H1 (cell line): Measurements from ENCODE around the gene RTN4RL1. TPM values are rescaled to one million over a fixed set of nuclear protein-coding genes. Genes with fewer than 3 reads are reported as not detected.

Experiments used
- CBX8 ChIP-seq: fragments of 300-800, 300-1000 bp; sonication (generic); IDR thresholded peaks from 2 replicates; pipeline ENCODE4 v1.7.1; 2016; ENCODE audit warnings: low read depth, low read length, borderline replicate concordance
- EZH2 ChIP-seq: fragments of 200-600 bp; sonication (generic); IDR thresholded peaks from 2 replicates; pipeline ENCODE4 v1.7.1; 2012; ENCODE audit warnings: low read depth, mild to moderate bottlenecking, moderate library complexity, low read length, inconsistent platforms; ENCODE audit not compliant: severe bottlenecking
- HDAC6 ChIP-seq: IDR thresholded peaks from one replicate; pipeline ENCODE4 v1.7.1; 2012; ENCODE audit warnings: low read depth, mild to moderate bottlenecking, inconsistent platforms, low read length, moderate library complexity
- JUND ChIP-seq: IDR thresholded peaks from 2 replicates; pipeline ENCODE4 v1.6.1; 2011; ENCODE audit warnings: mild to moderate bottlenecking, improper control_type of control experiment, low read length
- POLR2A ChIP-seq, 2 experiments: IDR thresholded peaks; 1 replicate in 1 of 2; 2 replicates in 1 of 2; pipeline ENCODE4 v1.6.1; 2011; ENCODE audit warnings: low read depth in 2 of 2, low read length in 2 of 2, mild to moderate bottlenecking in 2 of 2; ENCODE audit errors: control extremely low read depth in 1 of 2
- RAD21 ChIP-seq, 2 experiments: IDR thresholded peaks in 1 of 2; conservative IDR thresholded peaks in 1 of 2; 2 replicates each; pipeline ENCODE4 v1.6.1; 2011; ENCODE audit warnings: low read depth in 2 of 2, low read length in 2 of 2, improper control_type of control experiment in 1 of 2, inconsistent platforms in 1 of 2, mild to moderate bottlenecking in 1 of 2, moderate library complexity in 1 of 2
- polyA plus RNA-seq, 7 experiments: library from polyadenylated mRNA; depleted of rRNA in 3 of 7; stranded (reverse) in 5 of 7; unstranded in 2 of 7; fragments of >200 nt in 5 of 7; fragments of 200-250 nt in 2 of 7; gene quantifications; 1 replicate in 5 of 7; 2 replicates in 1 of 7; 4 replicates in 1 of 7; pipeline versions ENCODE4 v1.2.1 to v1.2.3, GENCODE V29; 2011 to 2013; ENCODE audit warnings: missing spikeins in 2 of 7, mixed read lengths in 2 of 7
- total RNA-seq: library from RNA; stranded (reverse); fragmentation: NEBNext Ultra II Directional; extraction: Animal tissue kit (Norgen Biotek cat#: 25700); gene quantifications from 2 replicates; pipeline ENCODE4 v1.2.1, GENCODE V29; 2021
- TF ChIP-seq, protein P1 (sequence below): fragments of 300-600 bp; sonication (generic); IDR thresholded peaks from 2 replicates; pipeline ENCODE4 v1.7.1; 2012; ENCODE audit warnings: low read length, moderate library complexity, mild to moderate bottlenecking, inconsistent platforms; ENCODE audit not compliant: insufficient replicate concordance

Gene RTN4RL1
- total and polyA plus RNA-seq, 2 of the 8 experiments (the other 6 are each of a cell fraction or from before 2014, with no cell fraction given), result 0.09 TPM; not detected in 1

DNA sequence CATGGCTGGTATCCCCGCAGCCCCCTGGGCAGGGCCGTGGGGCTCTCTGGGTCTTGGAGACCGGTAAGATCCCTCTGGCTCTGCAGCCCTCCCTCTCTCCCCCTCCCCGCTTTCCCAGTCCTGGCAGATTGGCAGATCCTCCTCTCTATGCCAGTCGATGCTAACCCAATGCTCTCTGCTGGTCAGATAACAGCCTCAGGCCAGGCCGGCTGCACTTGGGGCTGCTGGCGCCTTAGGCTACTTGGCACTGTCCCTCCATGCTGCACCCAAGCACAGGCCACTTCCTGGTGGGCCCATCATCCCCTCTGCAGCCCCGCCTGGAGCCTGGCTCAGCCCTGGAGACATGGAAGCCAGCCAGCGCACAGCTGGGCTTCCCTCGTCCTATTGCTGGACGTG is 81.7 kb downstream of the RTN4RL1 start (continued):
- TF ChIP-seq RAD21 (IDR thresholded peaks at IDR 0.05 in 1 of 2, conservative IDR thresholded peaks at IDR 0.05 in 1 of 2; ENCODE audit: low read depth in 2 of 2, low read length in 2 of 2) (no peak), EZH2 (no peak), JUND (no peak), POLR2A (IDR thresholded peaks at IDR 0.05; ENCODE audit: control extremely low read depth in 1 of 2, low read depth in 2 of 2, low read length in 2 of 2) (no peak), HDAC6 (no peak), CBX8 (no peak)
- TF ChIP-seq, protein P1, sequence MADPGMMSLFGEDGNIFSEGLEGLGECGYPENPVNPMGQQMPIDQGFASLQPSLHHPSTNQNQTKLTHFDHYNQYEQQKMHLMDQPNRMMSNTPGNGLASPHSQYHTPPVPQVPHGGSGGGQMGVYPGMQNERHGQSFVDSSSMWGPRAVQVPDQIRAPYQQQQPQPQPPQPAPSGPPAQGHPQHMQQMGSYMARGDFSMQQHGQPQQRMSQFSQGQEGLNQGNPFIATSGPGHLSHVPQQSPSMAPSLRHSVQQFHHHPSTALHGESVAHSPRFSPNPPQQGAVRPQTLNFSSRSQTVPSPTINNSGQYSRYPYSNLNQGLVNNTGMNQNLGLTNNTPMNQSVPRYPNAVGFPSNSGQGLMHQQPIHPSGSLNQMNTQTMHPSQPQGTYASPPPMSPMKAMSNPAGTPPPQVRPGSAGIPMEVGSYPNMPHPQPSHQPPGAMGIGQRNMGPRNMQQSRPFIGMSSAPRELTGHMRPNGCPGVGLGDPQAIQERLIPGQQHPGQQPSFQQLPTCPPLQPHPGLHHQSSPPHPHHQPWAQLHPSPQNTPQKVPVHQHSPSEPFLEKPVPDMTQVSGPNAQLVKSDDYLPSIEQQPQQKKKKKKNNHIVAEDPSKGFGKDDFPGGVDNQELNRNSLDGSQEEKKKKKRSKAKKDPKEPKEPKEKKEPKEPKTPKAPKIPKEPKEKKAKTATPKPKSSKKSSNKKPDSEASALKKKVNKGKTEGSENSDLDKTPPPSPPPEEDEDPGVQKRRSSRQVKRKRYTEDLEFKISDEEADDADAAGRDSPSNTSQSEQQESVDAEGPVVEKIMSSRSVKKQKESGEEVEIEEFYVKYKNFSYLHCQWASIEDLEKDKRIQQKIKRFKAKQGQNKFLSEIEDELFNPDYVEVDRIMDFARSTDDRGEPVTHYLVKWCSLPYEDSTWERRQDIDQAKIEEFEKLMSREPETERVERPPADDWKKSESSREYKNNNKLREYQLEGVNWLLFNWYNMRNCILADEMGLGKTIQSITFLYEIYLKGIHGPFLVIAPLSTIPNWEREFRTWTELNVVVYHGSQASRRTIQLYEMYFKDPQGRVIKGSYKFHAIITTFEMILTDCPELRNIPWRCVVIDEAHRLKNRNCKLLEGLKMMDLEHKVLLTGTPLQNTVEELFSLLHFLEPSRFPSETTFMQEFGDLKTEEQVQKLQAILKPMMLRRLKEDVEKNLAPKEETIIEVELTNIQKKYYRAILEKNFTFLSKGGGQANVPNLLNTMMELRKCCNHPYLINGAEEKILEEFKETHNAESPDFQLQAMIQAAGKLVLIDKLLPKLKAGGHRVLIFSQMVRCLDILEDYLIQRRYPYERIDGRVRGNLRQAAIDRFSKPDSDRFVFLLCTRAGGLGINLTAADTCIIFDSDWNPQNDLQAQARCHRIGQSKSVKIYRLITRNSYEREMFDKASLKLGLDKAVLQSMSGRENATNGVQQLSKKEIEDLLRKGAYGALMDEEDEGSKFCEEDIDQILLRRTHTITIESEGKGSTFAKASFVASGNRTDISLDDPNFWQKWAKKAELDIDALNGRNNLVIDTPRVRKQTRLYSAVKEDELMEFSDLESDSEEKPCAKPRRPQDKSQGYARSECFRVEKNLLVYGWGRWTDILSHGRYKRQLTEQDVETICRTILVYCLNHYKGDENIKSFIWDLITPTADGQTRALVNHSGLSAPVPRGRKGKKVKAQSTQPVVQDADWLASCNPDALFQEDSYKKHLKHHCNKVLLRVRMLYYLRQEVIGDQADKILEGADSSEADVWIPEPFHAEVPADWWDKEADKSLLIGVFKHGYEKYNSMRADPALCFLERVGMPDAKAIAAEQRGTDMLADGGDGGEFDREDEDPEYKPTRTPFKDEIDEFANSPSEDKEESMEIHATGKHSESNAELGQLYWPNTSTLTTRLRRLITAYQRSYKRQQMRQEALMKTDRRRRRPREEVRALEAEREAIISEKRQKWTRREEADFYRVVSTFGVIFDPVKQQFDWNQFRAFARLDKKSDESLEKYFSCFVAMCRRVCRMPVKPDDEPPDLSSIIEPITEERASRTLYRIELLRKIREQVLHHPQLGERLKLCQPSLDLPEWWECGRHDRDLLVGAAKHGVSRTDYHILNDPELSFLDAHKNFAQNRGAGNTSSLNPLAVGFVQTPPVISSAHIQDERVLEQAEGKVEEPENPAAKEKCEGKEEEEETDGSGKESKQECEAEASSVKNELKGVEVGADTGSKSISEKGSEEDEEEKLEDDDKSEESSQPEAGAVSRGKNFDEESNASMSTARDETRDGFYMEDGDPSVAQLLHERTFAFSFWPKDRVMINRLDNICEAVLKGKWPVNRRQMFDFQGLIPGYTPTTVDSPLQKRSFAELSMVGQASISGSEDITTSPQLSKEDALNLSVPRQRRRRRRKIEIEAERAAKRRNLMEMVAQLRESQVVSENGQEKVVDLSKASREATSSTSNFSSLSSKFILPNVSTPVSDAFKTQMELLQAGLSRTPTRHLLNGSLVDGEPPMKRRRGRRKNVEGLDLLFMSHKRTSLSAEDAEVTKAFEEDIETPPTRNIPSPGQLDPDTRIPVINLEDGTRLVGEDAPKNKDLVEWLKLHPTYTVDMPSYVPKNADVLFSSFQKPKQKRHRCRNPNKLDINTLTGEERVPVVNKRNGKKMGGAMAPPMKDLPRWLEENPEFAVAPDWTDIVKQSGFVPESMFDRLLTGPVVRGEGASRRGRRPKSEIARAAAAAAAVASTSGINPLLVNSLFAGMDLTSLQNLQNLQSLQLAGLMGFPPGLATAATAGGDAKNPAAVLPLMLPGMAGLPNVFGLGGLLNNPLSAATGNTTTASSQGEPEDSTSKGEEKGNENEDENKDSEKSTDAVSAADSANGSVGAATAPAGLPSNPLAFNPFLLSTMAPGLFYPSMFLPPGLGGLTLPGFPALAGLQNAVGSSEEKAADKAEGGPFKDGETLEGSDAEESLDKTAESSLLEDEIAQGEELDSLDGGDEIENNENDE, result no peak
